Mesendoderm (in vitro differentiated cells): ENCODE results near the gene NAPG.
"Not testable (repeated sequence)": the region's sequence is repeated elsewhere in the genome, so short reads cannot be mapped to it uniquely, and the experiment has no call there.

ENCODE experiments used
- DNase-seq: peaks from one replicate; pipeline ENCODE4 v3.0.0; 2013
- H2AK5ac ChIP-seq: 2 replicates; pipeline ENCODE4 v1.6.1; 2013; ENCODE audit warnings: low read length, inconsistent platforms
- H2BK120ac ChIP-seq: 2 replicates; pipeline ENCODE4 v1.6.1; 2013; ENCODE audit warnings: low read depth, mild to moderate bottlenecking, low read length, moderate library complexity, mixed read lengths
- H2BK15ac ChIP-seq: replicated peaks from 2 replicates; pipeline ENCODE4 v1.6.1; 2013; ENCODE audit warnings: low read depth, mild to moderate bottlenecking, moderate library complexity
- H2BK5ac ChIP-seq: 2 replicates; pipeline ENCODE4 v1.6.1; 2013; ENCODE audit warnings: low read length, inconsistent platforms
- H3K18ac ChIP-seq: 2 replicates; pipeline ENCODE4 v1.6.1; 2013; ENCODE audit warnings: mild to moderate bottlenecking, low read length, mixed read lengths
- H3K23ac ChIP-seq: one replicate; pipeline ENCODE4 v1.6.1; 2013; ENCODE audit warnings: low read length
- H3K27ac ChIP-seq: 2 replicates; pipeline ENCODE4 v1.5.1; 2013; ENCODE audit warnings: low read depth, mild to moderate bottlenecking, inconsistent platforms, low read length, moderate library complexity
- H3K27me3 ChIP-seq: 2 replicates; pipeline ENCODE4 v1.6.1; 2013; ENCODE audit warnings: low read length, control low read depth, mild to moderate bottlenecking, inconsistent platforms; ENCODE audit not compliant: insufficient read depth, poor library complexity
- H3K36me3 ChIP-seq: 2 replicates; pipeline ENCODE4 v1.6.1; 2013; ENCODE audit warnings: low read length, inconsistent platforms; ENCODE audit not compliant: control insufficient read depth, insufficient read depth
- H3K4ac ChIP-seq: one replicate; pipeline ENCODE4 v1.6.1; 2013; ENCODE audit warnings: low read depth, mild to moderate bottlenecking, low read length, moderate library complexity
- H3K4me1 ChIP-seq: 2 replicates; pipeline ENCODE4 v1.6.1; 2013; ENCODE audit warnings: low read depth, low read length, inconsistent platforms; ENCODE audit not compliant: control insufficient read depth
- H3K4me2 ChIP-seq: 2 replicates; pipeline ENCODE4 v1.6.1; 2013; ENCODE audit warnings: low read length
- H3K4me3 ChIP-seq: 2 replicates; pipeline ENCODE4 v1.5.1; 2013; ENCODE audit warnings: mild to moderate bottlenecking, low read length
- H3K56ac ChIP-seq: one replicate; pipeline ENCODE4 v1.6.1; 2013; ENCODE audit warnings: low read length
- H3K79me1 ChIP-seq: 2 replicates; pipeline ENCODE4 v1.6.1; 2013; ENCODE audit warnings: low read length, inconsistent platforms
- H3K79me2 ChIP-seq: 2 replicates; pipeline ENCODE4 v1.6.1; 2013; ENCODE audit warnings: mild to moderate bottlenecking, low read length; ENCODE audit not compliant: control insufficient read depth, insufficient read depth
- H3K9ac ChIP-seq: 2 replicates; pipeline ENCODE4 v1.6.1; 2013; ENCODE audit warnings: low read length, inconsistent platforms
- H4K5ac ChIP-seq: one replicate; pipeline ENCODE4 v1.6.1; 2013; ENCODE audit warnings: low read length
- H4K8ac ChIP-seq: one replicate; pipeline ENCODE4 v1.6.1; 2013; ENCODE audit warnings: low read depth, mild to moderate bottlenecking, control low read depth, low read length, moderate library complexity
- whole genome bisulfite sequencing: extraction: QIAGEN DNeasy Blood & Tissue Kit; methylation state at CpG from one replicate; pipeline ENCODE4 v1.1.7; 2013; ENCODE audit warnings: low lambda C conversion rate, missing lambda C conversion rate; ENCODE audit not compliant: insufficient coverage; ENCODE audit errors: extremely low coverage; 5-methylcytosine and 5-hydroxymethylcytosine counted together

NAPG gene

GRCh38 chr18:10504723-10505122, 21.1 kb upstream of the NAPG start:
- H3K27me3 ChIP-seq = no peaks in the 10 kb centered on the region
- no peak overlapping the region for H2BK15ac ChIP-seq
- H3K27ac ChIP-seq = no peak overlapping the region
- no peaks in the 10 kb centered on the region for H3K79me2 ChIP-seq
- H2AK5ac ChIP-seq = no peak overlapping the region
- H4K5ac ChIP-seq = no peak overlapping the region
- no peak overlapping the region for H3K18ac ChIP-seq
- H3K4ac ChIP-seq = no peak overlapping the region
- no peak overlapping the region for H3K4me3 ChIP-seq
- H3K56ac ChIP-seq = no peak overlapping the region
- no peaks in the 10 kb centered on the region for H3K79me1 ChIP-seq
- no peak for DNase-seq
- no peak overlapping the region for H2BK5ac ChIP-seq
- no peak overlapping the region for H3K9ac ChIP-seq
- H4K8ac ChIP-seq = no peak overlapping the region
- no peak overlapping the region for H2BK120ac ChIP-seq
- no peak overlapping the region for H3K23ac ChIP-seq
- no peak overlapping the region for H3K4me2 ChIP-seq
- no peaks in the 10 kb centered on the region for H3K36me3 ChIP-seq
- no peaks in the 10 kb centered on the region for H3K4me1 ChIP-seq
- WGBS = 100% methylated on average over 1 of the region's 1 CpG

GRCh38 chr18:10505892-10506291, 19.9 kb upstream of the NAPG start:
- H4K5ac ChIP-seq, H2BK120ac ChIP-seq, H3K79me2 ChIP-seq, H3K27me3 ChIP-seq, H3K4me1 ChIP-seq, H3K4me3 ChIP-seq, H2AK5ac ChIP-seq, H3K4ac ChIP-seq, H3K56ac ChIP-seq, H3K18ac ChIP-seq, H3K4me2 ChIP-seq, H3K27ac ChIP-seq, H2BK15ac ChIP-seq, H3K36me3 ChIP-seq, H2BK5ac ChIP-seq, DNase-seq, H3K9ac ChIP-seq, H3K23ac ChIP-seq, H4K8ac ChIP-seq, H3K79me1 ChIP-seq: not testable (repeated sequence)
- no CpG with 5 or more reads among the region's 19 CpGs for WGBS

- H3K27ac ChIP-seq = no peak overlapping the region
- no peak overlapping the region for H3K9ac ChIP-seq
- no peak overlapping the region for H2BK5ac ChIP-seq
- no peak overlapping the region for H3K56ac ChIP-seq
- no peak overlapping the region for H3K18ac ChIP-seq
- no peaks in the 10 kb centered on the region for H3K79me1 ChIP-seq
- H2BK15ac ChIP-seq = no peak overlapping the region
- no peak overlapping the region for H3K4me2 ChIP-seq
- no peak overlapping the region for H2BK120ac ChIP-seq
- H4K5ac ChIP-seq = no peak overlapping the region
- H3K4me3 ChIP-seq = no peak overlapping the region
- DNase-seq = no peak
- H4K8ac ChIP-seq = no peak overlapping the region
- H3K36me3 ChIP-seq = no peaks in the 10 kb centered on the region
- H3K4me1 ChIP-seq = no peaks in the 10 kb centered on the region
- H3K4ac ChIP-seq = no peak overlapping the region
- H3K23ac ChIP-seq = no peak overlapping the region
- no peaks in the 10 kb centered on the region for H3K79me2 ChIP-seq
- no peaks in the 10 kb centered on the region for H3K27me3 ChIP-seq
- no peak overlapping the region for H2AK5ac ChIP-seq
Observed at GRCh38 chr18:10508591-10508990, 17.2 kb upstream of the NAPG start.

- H3K4me3 ChIP-seq = no peak overlapping the region
- H3K4me2 ChIP-seq = no peak overlapping the region
- H3K56ac ChIP-seq = no peak overlapping the region
- no peak overlapping the region for H2BK15ac ChIP-seq
- no peak overlapping the region for H3K23ac ChIP-seq
- no peak for DNase-seq
- H3K18ac ChIP-seq = no peak overlapping the region
- no peak overlapping the region for H2BK120ac ChIP-seq
- no peaks in the 10 kb centered on the region for H3K27me3 ChIP-seq
- no peak overlapping the region for H2BK5ac ChIP-seq
- H3K79me2 ChIP-seq = no peaks in the 10 kb centered on the region
- no peak overlapping the region for H4K5ac ChIP-seq
- no peak overlapping the region for H2AK5ac ChIP-seq
- no peak overlapping the region for H3K9ac ChIP-seq
- H4K8ac ChIP-seq = no peak overlapping the region
- no peak overlapping the region for H3K4ac ChIP-seq
- H3K36me3 ChIP-seq = no peaks in the 10 kb centered on the region
- H3K4me1 ChIP-seq = no peaks in the 10 kb centered on the region
- H3K27ac ChIP-seq = no peak overlapping the region
- no CpG with 5 or more reads among the region's 2 CpGs for WGBS
- no peaks in the 10 kb centered on the region for H3K79me1 ChIP-seq
Observed at GRCh38 chr18:10511236-10511635, 14.6 kb upstream of the NAPG start.

- Histone ChIP-seq H2BK120ac (no peak overlapping the region), H2BK5ac (no peak overlapping the region), H3K79me1 (no peaks in the 10 kb centered on the region), H3K4ac (no peak overlapping the region), H3K4me2 (no peak overlapping the region), H3K79me2 (no peaks in the 10 kb centered on the region), H2BK15ac (no peak overlapping the region), H3K36me3 (no peaks in the 10 kb centered on the region), H3K4me3 (no peak overlapping the region), H3K27ac (no peak overlapping the region), H3K23ac (no peak overlapping the region), H4K5ac (no peak overlapping the region), H2AK5ac (no peak overlapping the region), H3K4me1 (no peaks in the 10 kb centered on the region), H3K18ac (no peak overlapping the region), H3K9ac (no peak overlapping the region), H3K27me3 (no peaks in the 10 kb centered on the region), H3K56ac (no peak overlapping the region), H4K8ac (no peak overlapping the region)
- DNase-seq = no peak
- WGBS = no CpG with 5 or more reads among the region's 3 CpGs
Observed at GRCh38 chr18:10514082-10514481, 11.7 kb upstream of the NAPG start.

- no peak overlapping the region for H2BK120ac ChIP-seq
- no peak overlapping the region for H3K18ac ChIP-seq
- no peak overlapping the region for H4K5ac ChIP-seq
- H2BK5ac ChIP-seq = no peak overlapping the region
- no peak overlapping the region for H3K56ac ChIP-seq
- H3K23ac ChIP-seq = no peak overlapping the region
- H4K8ac ChIP-seq = no peak overlapping the region
- H3K27me3 ChIP-seq = no peaks in the 10 kb centered on the region
- no peak overlapping the region for H3K4me3 ChIP-seq
- no peak overlapping the region for H2BK15ac ChIP-seq
- H3K79me1 ChIP-seq = no peaks in the 10 kb centered on the region
- no peaks in the 10 kb centered on the region for H3K36me3 ChIP-seq
- no peak overlapping the region for H3K9ac ChIP-seq
- DNase-seq = no peak
- no peak overlapping the region for H2AK5ac ChIP-seq
- H3K4me2 ChIP-seq = no peak overlapping the region
- H3K4ac ChIP-seq = no peak overlapping the region
- no peaks in the 10 kb centered on the region for H3K4me1 ChIP-seq
- H3K79me2 ChIP-seq = no peaks in the 10 kb centered on the region
- no peak overlapping the region for H3K27ac ChIP-seq
Observed at GRCh38 chr18:10514601-10515000, 11.2 kb upstream of the NAPG start.
